Activated CD4-positive, alpha-beta T cell treated with anti-CD3 and anti-CD28 coated beads, Interleukin-2, amount 10 ng/mL, durations not matched to agents 7 days and 5 days (primary cell): Measurements from ENCODE around the gene GALNT4. TPM values are rescaled to one million over a fixed set of nuclear protein-coding genes. Genes with fewer than 3 reads are reported as not detected.
A peak's percentile ranks its signal among the peaks of the same experiment; 100 is the strongest.

Source experiments
- CTCF ChIA-PET: fragments of 350-600 bp; sonication (Branson Sonifier 250); formaldehyde crosslinking; loops from one replicate; lab custom pipeline; 2021; ENCODE audit warnings: antibody characterized with exemption; lab: Charles Lee
- POLR2A ChIA-PET: fragments of 350-600 bp; sonication (Branson Sonifier 250); formaldehyde crosslinking; loops from one replicate; lab custom pipeline; 2021; ENCODE audit warnings: antibody characterized with exemption; lab: Charles Lee
- DNase-seq: peaks from one replicate; pipeline ENCODE4 v3.0.0-alpha.2; 2020
- H3K27ac Mint-ChIP-seq: one replicate; pipeline ENCODE4 v1.8.0; 2021; ENCODE audit warnings: mild to moderate bottlenecking, moderate library complexity, mixed read lengths
- H3K27me3 Mint-ChIP-seq: one replicate; pipeline ENCODE4 v1.8.0; 2021; ENCODE audit warnings: mixed read lengths
- H3K36me3 Mint-ChIP-seq: one replicate; pipeline ENCODE4 v1.8.0; 2021; ENCODE audit warnings: low read depth, mixed read lengths
- H3K4me1 Mint-ChIP-seq: one replicate; pipeline ENCODE4 v1.8.0; 2021; ENCODE audit warnings: mixed read lengths
- H3K4me3 Mint-ChIP-seq: one replicate; pipeline ENCODE4 v1.8.0; 2021; ENCODE audit warnings: mild to moderate bottlenecking, moderate library complexity, mixed read lengths
- H3K9me3 Mint-ChIP-seq: one replicate; pipeline ENCODE4 v1.8.0; 2021; ENCODE audit warnings: mixed read lengths
- total RNA-seq, 2 experiments: library from RNA; stranded (reverse); gene quantifications; one replicate each; pipeline ENCODE4 v1.2.3, GENCODE V29; 2021

GALNT4 gene
- total RNA-seq, 2 experiments from 2014 or later = 12.2 to 13.3 TPM

DNA sequence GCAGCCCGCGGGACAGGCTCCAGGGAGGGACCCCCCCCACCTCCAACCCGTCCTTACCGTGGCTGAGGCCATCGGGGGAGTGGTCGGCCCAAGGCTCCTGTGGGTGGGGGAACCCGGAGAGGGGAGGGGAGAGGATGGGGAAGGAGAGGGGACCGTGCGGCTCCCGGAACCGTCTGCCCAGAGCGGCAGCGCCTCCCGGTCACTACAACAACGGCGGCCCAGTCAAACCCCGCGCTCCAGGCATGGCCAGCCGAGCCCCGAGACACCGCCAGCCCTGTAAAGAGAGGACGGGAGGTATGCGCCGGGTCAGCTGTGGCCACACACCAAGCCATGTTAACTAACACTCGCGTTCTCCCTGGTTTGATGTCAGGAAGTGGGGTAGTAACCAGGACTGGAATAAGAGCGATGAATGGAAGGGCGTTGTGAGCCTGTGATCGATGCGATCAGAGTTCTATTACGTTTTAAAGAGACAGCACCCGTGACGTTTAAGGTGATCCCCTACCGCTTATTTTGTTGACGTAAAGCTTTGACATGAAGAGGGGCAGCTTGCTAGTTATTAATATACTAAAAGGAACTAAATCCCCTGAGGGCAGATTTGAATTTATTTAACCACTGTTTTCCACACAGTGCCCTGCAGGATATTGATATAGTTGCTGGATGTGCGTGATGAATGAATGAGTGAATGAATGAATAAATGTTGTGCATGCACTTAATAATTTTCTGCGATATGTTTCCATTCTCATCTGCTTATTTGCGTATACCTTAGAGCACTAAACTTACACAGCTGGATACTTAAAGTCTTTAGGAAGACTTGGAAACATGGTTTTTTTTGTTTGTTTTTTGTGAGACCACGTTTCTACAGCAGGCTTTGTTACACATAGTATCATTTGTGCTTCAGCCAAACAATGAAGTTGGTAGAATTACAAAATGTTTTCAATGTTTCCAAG, 1.5 kb upstream of the GALNT4 start, which contains the start of gene POC1B:
TSS of gene POC1B (minus strand) at position 224 of the 947 bp plus-strand sequence. CDS start at position 72, 152 bp downstream.
- no peaks in the 10 kb centered on the region for H3K27me3 Mint-ChIP-seq
- CTCF ChIA-PET = interaction anchor here (0.7 to 2.6 kb wide), 11 partner anchors 9 to 507 kb away, joined by 3 to 15 read pairs (median 4); no protein-coding TSS in a partner anchor

DNA sequence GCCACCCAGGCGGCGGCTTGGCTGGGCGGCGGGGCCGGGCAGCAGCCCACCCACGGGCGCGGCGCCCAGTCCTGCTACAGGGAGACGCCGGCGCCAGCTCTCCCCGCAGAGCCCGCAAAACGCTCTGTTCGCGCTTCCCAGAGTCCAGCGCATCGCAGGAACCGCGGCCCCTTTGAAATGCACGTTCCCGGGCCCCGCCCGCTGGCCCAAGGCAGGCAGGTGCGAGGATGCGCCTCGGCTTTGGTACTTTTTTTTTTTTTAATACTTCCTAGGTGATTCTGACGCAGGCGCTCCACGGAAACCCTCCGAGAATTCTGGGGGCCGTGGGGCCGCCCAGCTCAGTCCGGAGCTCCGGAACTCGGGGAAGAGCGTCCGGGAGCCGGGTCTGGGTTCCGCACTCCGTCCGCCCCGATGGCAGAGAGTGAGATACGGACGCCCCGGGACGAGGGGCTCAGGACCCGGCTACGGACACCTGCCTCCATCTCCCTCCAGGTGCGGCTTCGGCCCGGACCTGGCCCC, 768 bp upstream of the GALNT4 start:
- H3K4me1 Mint-ChIP-seq = peaks cover 62% of the 10 kb centered on the region
- H3K27me3 Mint-ChIP-seq = no peaks in the 10 kb centered on the region
- CTCF ChIA-PET = interaction anchor here (0.7 to 2.6 kb wide), 14 partner anchors 13 to 520 kb away, joined by 3 to 15 read pairs (median 4); no protein-coding TSS in a partner anchor
- peaks cover 32% of the 10 kb centered on the region for H3K36me3 Mint-ChIP-seq
- POLR2A ChIA-PET = interaction anchor here (0.6 kb wide), 1 partner anchor 179 kb away, joined by 3 read pairs; no protein-coding TSS in a partner anchor
- peak overlapping the region; percentile 95 for H3K4me3 Mint-ChIP-seq
- H3K9me3 Mint-ChIP-seq = no peaks in the 10 kb centered on the region
- peak; percentile 41 for DNase-seq
- H3K27ac Mint-ChIP-seq = peak overlapping the region; percentile 96

More for the DNA sequence above, 1.5 kb upstream of the GALNT4 start, which contains the start of gene POC1B:
- Mint-ChIP-seq H3K27ac (peak within 1 kb of the TSS; percentile 96), H3K4me3 (peak within 1 kb of the TSS; percentile 95), H3K4me1 (peaks cover 59% of the 10 kb centered on the region), H3K36me3 (peaks cover 28% of the 10 kb centered on the region), H3K9me3 (no peaks in the 10 kb centered on the region)
- POLR2A ChIA-PET = no interaction called here
- DNase-seq = peak; percentile 71

DNA sequence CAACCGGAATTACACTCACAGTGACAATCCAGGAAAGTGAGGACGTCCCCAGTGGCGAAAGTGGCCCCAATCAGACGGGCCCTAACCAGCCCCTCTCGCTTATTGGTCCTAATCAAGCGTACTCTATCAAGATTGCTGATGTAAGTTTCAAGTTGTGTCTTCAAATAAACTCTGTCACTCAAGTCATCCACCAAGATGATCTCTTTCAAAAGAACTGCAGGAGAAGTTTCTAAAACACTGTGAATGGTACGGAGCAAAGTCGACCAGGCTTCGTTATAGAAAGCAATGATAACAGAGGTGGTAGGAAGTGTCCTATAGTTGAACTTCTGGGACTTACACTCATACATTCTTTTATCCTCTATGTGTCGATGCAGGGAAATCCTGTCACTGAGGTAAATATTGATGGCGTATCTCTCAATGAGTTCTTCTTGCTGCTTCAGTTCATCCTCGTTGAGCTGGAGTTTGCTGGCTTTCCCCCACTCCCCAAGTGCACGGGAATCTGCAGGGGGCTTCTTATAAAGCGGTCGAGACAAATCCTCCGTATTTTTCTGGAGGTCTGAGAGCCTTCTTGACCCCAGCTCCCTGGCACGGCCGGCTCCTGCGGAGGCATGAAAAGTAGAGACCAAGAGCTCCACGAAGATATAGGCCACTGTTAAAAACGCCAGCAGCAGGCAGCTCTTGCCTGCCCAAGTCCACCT, 604 bp downstream of the GALNT4 start:
- Mint-ChIP-seq H3K27me3 (no peaks in the 10 kb centered on the region), H3K4me3 (peak overlapping the region; percentile 95), H3K27ac (peak overlapping the region; percentile 96), H3K36me3 (peaks cover 35% of the 10 kb centered on the region), H3K9me3 (no peaks in the 10 kb centered on the region), H3K4me1 (peaks cover 61% of the 10 kb centered on the region)
- CTCF ChIA-PET = interaction anchor here (0.7 to 2.6 kb wide), 19 partner anchors 12 to 510 kb away, joined by 3 to 15 read pairs (median 4); no protein-coding TSS in a partner anchor
- no peak for DNase-seq
- POLR2A ChIA-PET = no interaction called here

DNA sequence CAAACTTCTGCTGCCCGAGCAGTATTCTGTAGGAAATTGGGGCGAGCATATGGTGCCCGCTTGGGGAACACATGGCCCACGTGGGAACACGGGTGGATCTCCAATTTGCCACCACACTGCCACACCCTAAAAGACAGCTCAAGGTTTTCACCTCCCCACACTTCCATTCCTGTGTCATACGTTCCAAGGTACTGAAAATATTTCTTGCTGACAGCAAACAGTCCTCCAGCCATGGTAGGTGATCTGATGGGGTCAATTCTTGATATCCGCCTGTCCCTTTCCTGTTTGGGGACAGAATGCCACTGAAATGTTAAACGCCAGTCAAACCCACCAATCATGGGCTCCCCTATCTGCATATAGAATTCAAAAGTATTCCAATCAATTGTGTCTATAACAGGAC, 1.2 kb downstream of the GALNT4 start:
- no peaks in the 10 kb centered on the region for H3K9me3 Mint-ChIP-seq
- CTCF ChIA-PET = interaction anchor here (0.7 to 1.2 kb wide), 3 partner anchors 20 to 40 kb away, joined by 3 read pairs; no protein-coding TSS in a partner anchor
- H3K4me1 Mint-ChIP-seq = peaks cover 61% of the 10 kb centered on the region
- no peak for DNase-seq
- peak overlapping the region; percentile 95 for H3K4me3 Mint-ChIP-seq
- no peaks in the 10 kb centered on the region for H3K27me3 Mint-ChIP-seq
- peak overlapping the region; percentile 96 for H3K27ac Mint-ChIP-seq
- POLR2A ChIA-PET = no interaction called here
- H3K36me3 Mint-ChIP-seq = peaks cover 37% of the 10 kb centered on the region

DNA sequence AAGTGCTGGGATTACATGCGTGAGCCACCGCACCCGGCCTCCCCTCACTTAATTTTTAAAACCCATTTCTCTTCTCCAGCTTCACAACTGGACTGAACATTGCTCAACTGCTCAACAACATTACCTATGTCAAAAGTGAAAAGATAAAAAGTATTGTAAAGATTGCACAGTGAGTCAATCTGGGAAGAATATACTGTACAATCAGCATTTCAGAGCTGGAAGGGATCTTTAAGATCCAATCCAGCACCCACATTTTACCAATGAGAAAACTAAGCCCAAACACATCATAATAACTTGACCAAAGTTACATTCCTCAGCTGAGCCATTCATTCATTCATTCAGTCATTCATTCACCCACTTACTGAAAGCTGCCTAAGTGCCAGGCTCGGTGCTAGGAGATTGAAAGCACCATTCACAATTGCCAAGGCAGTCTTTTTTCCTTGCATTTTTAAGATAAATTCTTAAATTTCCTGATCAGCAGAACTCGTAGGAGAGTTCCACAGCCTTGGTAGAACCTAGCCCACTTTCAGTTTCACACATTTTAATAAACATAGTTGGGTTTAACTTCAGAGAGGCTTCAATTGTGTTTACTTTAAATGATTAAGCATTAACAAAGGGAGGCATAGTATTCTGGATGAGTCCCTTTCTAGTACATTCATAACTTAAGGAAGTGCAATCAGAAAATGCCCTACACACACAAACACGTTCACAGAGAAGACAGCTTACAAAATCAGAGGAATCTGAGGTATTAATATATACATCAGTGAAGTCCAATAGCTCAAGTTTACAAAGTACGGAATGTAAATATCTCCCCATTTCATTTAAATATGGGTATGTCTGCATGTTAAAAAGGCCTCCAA, 3.0 kb downstream of the GALNT4 start:
- CTCF ChIA-PET = interaction anchor here (0.7 to 1.4 kb wide), 5 partner anchors 8 to 47 kb away, joined by 3 read pairs; no protein-coding TSS in a partner anchor
- Mint-ChIP-seq H3K4me1 (peaks cover 56% of the 10 kb centered on the region), H3K4me3 (peak overlapping the region; percentile 47), H3K27me3 (no peaks in the 10 kb centered on the region), H3K9me3 (no peaks in the 10 kb centered on the region), H3K27ac (no peak overlapping the region), H3K36me3 (peaks cover 40% of the 10 kb centered on the region)
- DNase-seq = no peak
- POLR2A ChIA-PET = interaction anchor here (1.2 kb wide), 1 partner anchor 169 kb away, joined by 3 read pairs; the partner anchor contains the start of gene DUSP6

DNA sequence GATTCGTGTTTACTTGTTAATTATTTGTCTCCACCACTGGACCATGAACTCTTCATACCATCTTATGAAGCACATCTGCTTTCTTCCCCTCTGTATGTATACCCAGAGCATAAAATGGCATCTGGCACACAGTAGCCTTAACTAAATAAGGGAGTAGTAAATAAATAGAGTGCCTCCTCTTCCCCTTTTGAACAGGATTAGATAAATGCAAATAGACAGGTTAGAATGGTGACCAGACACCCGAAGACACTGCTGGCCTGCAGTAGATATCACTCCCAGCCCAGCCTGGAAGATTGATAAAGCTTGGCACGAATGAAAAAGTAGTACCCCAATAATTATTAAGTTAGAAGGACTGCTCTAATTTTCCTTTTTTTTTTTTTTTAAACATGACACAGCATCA, 6.9 kb downstream of the GALNT4 start:
- ChIA-PET CTCF (interaction anchor here (1.1 kb wide), 2 partner anchors 9 to 366 kb away, joined by 3 to 5 read pairs; no protein-coding TSS in a partner anchor), POLR2A (no interaction called here)
- H3K27me3 Mint-ChIP-seq = no peaks in the 10 kb centered on the region
- H3K4me1 Mint-ChIP-seq = peaks cover 37% of the 10 kb centered on the region
- no peak overlapping the region for H3K27ac Mint-ChIP-seq
- H3K4me3 Mint-ChIP-seq = no peak overlapping the region
- no peak for DNase-seq
- H3K36me3 Mint-ChIP-seq = peaks cover 26% of the 10 kb centered on the region
- no peaks in the 10 kb centered on the region for H3K9me3 Mint-ChIP-seq

DNA sequence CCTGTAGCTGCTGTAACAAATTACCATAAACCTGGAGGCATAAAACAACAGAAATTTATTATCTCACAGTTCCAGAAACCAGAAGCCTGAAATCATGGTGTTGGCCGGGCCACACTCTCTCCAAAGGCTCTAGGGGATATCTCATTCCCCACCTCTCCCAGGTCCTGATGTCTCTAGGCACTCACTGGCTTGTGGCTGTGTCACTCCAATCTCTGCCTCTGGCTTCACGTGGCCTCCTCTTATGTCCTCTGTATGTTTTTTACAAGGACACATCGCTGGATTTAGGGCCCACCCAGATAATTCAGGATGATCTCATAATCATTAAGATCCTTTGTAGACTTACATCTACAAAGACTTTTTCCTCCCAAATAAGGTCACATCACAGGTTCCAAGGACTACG, 8.0 kb downstream of the GALNT4 start:
- ChIA-PET CTCF (interaction anchor here (1.1 to 1.6 kb wide), 2 partner anchors 10 to 21 kb away, joined by 5 read pairs; no protein-coding TSS in a partner anchor), POLR2A (no interaction called here)
- H3K36me3 Mint-ChIP-seq = peaks cover 17% of the 10 kb centered on the region
- H3K4me1 Mint-ChIP-seq = peaks cover 26% of the 10 kb centered on the region
- H3K4me3 Mint-ChIP-seq = no peak overlapping the region
- no peak for DNase-seq
- no peak overlapping the region for H3K27ac Mint-ChIP-seq
- H3K9me3 Mint-ChIP-seq = no peaks in the 10 kb centered on the region
- H3K27me3 Mint-ChIP-seq = no peaks in the 10 kb centered on the region

DNA sequence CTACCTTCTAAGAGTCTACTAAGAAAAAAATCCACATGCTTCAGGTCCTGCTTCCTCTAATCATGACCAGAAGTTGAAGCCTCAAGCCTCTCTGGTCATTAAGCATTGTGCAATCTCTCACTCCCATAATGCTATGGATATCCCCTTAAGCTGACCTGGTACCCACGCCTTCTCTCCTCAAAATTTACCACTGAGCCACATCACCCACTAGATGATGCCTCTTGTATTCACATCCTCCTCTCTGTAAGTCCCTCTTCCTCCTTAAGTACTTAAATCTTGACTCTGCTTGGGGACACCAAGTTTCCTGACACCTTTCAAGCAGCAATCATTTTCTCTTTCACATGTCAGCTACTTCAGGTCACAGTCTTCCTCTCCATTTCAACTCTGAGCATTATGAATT, 9.8 kb downstream of the GALNT4 start:
- POLR2A ChIA-PET = interaction anchor here (0.6 kb wide), 1 partner anchor 177 kb away, joined by 4 read pairs; no protein-coding TSS in a partner anchor
- Mint-ChIP-seq H3K4me3 (no peak overlapping the region), H3K9me3 (no peaks in the 10 kb centered on the region), H3K4me1 (peaks cover 19% of the 10 kb centered on the region), H3K27ac (no peak overlapping the region), H3K27me3 (no peaks in the 10 kb centered on the region), H3K36me3 (peaks cover 13% of the 10 kb centered on the region)
- CTCF ChIA-PET = no interaction called here
- DNase-seq = no peak

DNA sequence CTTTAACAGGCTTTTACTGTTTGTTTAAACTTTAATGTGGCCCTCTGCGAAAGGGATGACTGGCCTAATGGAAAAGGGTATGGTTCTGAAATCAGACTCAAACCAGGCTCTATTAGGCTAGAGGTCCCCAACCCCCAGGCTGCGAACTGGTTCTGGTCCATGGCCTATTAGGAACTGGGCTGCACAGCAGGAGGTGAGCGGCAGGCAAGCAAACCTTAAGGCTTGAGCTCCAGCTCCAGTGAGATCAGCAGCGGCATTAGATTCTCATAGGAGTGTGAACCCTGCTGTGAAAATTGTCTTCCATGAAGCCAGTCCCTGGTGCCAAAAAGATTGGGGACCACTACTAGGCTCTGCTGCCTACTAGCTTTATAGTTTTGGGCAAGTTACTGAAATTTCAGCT, 11.1 kb downstream of the GALNT4 start:
- Mint-ChIP-seq H3K36me3 (peaks cover 11% of the 10 kb centered on the region), H3K4me1 (peaks cover 15% of the 10 kb centered on the region), H3K4me3 (no peak overlapping the region), H3K9me3 (no peaks in the 10 kb centered on the region), H3K27me3 (no peaks in the 10 kb centered on the region), H3K27ac (no peak overlapping the region)
- DNase-seq = no peak
- POLR2A ChIA-PET = no interaction called here
- CTCF ChIA-PET = interaction anchor here (1.0 to 1.1 kb wide), 2 partner anchors 9 to 496 kb away, joined by 3 read pairs; no protein-coding TSS in a partner anchor

DNA sequence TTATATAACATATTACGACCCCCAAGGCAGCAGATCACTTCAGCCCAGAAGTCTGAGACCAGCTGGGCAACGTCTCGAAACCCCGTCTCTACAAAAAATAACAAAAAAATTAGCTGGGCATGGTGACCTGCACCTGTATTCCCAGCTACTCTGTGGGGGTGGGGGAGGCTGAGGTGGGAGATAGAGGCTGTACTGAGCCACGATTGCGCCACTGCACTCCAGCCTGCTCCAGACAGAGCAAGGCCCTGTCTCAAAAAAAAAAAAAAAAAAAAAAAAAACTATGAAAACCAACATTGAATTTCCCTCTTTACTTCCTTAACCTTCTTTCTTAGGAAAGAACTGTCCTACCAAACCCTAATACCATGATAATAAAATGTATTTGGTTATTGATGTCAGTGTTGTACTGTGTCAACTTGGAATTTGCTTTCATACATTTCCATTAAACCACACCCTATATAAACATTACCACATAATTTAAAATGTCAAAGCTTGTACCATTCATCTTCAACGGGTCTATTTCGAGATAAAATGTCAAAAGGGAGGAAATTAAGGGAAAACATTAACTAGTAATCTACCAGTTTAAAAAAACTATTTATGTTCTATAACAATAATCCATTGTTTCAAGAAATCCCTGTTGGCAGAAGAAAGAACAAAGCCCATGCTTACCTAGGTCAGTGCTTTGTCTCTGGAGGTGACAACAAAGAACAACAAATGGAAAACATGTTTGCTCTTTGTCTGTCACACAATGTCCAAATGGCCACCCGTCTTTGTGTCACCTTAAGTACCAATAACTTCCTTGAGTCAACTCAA, 17.4 kb downstream of the GALNT4 start:
- Mint-ChIP-seq H3K4me1 (peaks cover 13% of the 10 kb centered on the region), H3K27ac (no peak overlapping the region), H3K9me3 (no peaks in the 10 kb centered on the region), H3K36me3 (peaks cover 13% of the 10 kb centered on the region), H3K27me3 (no peaks in the 10 kb centered on the region), H3K4me3 (no peak overlapping the region)
- ChIA-PET CTCF (interaction anchor here (0.5 to 1.5 kb wide), 2 partner anchors 8 to 1335 kb away, joined by 3 read pairs; no protein-coding TSS in a partner anchor), POLR2A (no interaction called here)
- DNase-seq = no peak

DNA sequence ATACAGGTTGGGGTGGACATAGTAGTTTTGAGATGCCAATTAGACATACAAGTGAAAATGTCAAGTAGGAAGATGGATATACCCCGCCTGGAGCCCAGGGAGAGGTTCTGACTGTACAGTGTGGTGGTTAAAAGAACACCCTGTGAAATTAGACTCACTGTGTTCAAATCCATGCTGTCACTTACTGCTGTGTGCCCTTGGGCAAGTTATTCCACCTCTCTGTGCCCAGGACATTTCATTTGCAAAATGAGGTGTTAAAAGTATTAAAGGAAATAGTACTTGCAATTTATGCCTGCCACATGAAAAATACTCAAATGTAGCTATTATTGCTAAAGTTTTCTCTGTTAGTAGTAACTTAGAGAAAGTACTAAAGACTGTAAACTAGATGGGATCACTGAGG, 18.5 kb downstream of the GALNT4 start:
- Mint-ChIP-seq H3K4me1 (peaks cover 13% of the 10 kb centered on the region), H3K4me3 (no peak overlapping the region), H3K36me3 (peaks cover 17% of the 10 kb centered on the region), H3K27ac (no peak overlapping the region), H3K9me3 (no peaks in the 10 kb centered on the region), H3K27me3 (no peaks in the 10 kb centered on the region)
- DNase-seq = no peak
- POLR2A ChIA-PET = no interaction called here
- CTCF ChIA-PET = interaction anchor here (1.1 kb wide), 1 partner anchor 487 kb away, joined by 3 read pairs; no protein-coding TSS in a partner anchor
